B cell (primary cell): ENCODE results near the gene RALY.

Experiments
- CTCF ChIP-seq: fragments of 200-600 bp; IDR thresholded peaks from one replicate; pipeline ENCODE4 v1.8.0; 2022; ENCODE audit warnings: antibody characterized with exemption, mild to moderate bottlenecking
- EZH2 ChIP-seq: IDR thresholded peaks from 2 replicates; pipeline ENCODE4 v1.6.1; 2012; ENCODE audit warnings: borderline replicate concordance, low read depth, mild to moderate bottlenecking, moderate library complexity, low read length; ENCODE audit not compliant: insufficient read depth, poor library complexity, severe bottlenecking

- no peak for TF ChIP-seq CTCF
- TF ChIP-seq EZH2: no peak
These were observed 61.6 kb downstream of the RALY start for GRCh38 chr20:34055290-34055689.
